ENCODE data around the gene ITPKA. TPM values are rescaled to one million over a fixed set of nuclear protein-coding genes. Genes with fewer than 3 reads are reported as not detected.
A peak's percentile ranks its signal among the peaks of the same experiment; 100 is the strongest.

Gene ITPKA
- total RNA-seq, 4 donors from 2014 or later = not detected

DNA sequence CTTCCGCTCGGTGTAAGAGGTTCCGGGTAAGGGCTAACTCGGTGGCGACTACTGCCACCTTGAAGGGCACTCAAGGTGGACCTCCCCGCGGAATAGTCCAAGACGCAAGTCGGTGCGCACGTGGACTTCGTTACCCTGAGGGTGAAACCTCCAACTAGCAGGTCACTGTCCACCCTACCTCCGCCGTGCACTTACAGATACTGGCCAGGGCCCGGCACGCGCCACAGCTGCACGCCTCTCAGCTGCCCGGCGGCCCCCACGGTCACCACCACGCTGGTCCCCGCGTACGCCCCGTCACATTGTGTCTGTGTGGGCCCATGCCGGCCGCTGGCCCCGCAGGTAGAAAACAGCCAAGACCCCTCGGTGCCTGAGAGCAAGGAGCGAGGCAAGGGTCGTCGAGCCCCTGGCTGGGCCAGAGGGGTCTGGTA lies 18.9 kb downstream of the ITPKA start:
- TF ChIP-seq, protein P1, sequence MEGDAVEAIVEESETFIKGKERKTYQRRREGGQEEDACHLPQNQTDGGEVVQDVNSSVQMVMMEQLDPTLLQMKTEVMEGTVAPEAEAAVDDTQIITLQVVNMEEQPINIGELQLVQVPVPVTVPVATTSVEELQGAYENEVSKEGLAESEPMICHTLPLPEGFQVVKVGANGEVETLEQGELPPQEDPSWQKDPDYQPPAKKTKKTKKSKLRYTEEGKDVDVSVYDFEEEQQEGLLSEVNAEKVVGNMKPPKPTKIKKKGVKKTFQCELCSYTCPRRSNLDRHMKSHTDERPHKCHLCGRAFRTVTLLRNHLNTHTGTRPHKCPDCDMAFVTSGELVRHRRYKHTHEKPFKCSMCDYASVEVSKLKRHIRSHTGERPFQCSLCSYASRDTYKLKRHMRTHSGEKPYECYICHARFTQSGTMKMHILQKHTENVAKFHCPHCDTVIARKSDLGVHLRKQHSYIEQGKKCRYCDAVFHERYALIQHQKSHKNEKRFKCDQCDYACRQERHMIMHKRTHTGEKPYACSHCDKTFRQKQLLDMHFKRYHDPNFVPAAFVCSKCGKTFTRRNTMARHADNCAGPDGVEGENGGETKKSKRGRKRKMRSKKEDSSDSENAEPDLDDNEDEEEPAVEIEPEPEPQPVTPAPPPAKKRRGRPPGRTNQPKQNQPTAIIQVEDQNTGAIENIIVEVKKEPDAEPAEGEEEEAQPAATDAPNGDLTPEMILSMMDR (IDR thresholded peaks at IDR 0.05) = no peak
- Histone ChIP-seq H3K36me3 (peaks cover 0 to 28% (median 0%) of the 10 kb centered on the region in 3 donors), H3K27ac (no peak overlapping the region), H3K9me3 (no peaks in the 10 kb centered on the region), H3K4me1 (peaks cover 0 to 30% (median 26%) of the 10 kb centered on the region in 4 donors), H3K4me3 (peak overlapping the region in 2 of 4 donors; percentile 32 to 42), H3K27me3 (peaks cover 0 to 52% of the 10 kb centered on the region in 2 donors)
- no peak for DNase-seq (ENCODE audit: low spot score in 2 of 2)
- WGBS, 2 donors = 5 to 8% methylated on average over 12 to 27 of the region's 33 CpGs

DNA sequence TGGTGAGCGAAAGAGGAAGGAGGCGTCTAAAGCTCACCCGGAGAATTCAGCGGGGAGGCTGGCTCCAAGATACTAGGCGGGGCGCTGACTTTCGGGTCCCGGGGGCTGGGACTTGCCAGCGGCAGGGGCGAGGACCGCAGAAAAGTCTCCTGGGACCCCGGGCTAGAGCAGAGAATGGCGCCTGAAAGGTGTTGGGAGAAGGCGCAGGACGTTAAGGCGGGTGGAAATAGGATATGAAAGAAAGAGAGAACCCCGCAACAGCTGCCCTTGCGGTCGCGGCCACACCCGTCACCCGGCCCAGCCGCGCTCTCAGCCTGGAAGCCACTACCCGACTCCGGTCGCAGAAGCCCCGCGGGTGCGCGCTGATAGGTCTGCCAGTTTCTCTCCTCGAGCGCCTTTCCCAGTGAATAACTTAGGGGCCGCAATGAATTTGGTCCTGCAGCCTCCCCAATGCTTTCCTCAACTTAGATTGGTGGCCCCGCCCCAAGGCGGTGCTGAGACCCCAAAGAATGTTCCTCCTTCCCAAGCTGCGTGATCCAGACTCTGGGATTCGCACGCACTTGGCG lies 19.3 kb downstream of the ITPKA start:
- peak overlapping the region in 3 of 4 donors; percentile 5 to 42 (median 32) for H3K4me3 ChIP-seq

DNA sequence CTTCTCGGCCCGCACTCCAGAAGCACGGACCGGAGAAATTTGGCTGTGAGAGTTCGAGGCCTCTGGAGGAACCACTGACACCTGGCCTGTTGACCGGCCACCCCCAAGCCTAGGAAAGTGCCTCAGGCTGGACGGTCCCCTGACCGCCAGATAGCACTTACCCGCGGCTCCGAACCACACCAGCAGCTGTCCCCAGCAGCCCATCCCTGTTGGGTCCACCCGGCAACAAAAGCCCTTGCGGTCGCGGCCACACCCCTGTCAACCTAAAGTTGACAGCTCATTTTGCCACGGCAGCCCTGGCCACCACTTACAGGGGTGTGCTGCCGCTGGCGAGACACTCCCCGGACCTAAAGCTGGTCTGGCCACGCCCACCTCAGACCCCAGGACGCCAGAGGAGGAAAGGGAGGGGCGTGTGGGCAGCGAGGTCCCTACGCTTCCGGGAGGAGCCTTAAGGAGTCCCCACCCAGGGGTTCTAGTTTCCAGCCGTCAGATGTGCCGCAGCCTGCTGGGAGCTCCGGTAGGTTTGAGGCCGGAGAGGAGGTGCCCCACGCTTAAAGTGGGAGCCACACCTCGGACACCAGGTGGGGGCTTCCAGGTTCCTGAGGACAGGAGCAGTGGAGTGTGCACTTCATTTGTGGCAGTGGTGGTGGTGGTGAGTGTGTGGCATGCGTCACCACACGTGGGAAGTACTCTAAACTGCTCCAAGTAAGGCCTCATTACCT lies 20.0 kb downstream of the ITPKA start, which contains the start of gene LTK:
LTK (minus strand) TSS at position 322 of the 722 bp plus-strand sequence; CDS start at position 204, 118 bp downstream.
- WGBS, 2 donors = 5 to 8% methylated on average over 23 to 26 of the region's 33 CpGs
- Histone ChIP-seq H3K27ac (no peak within 1 kb of the TSS), H3K4me1 (peaks cover 0 to 30% (median 26%) of the 10 kb centered on the region in 4 donors), H3K4me3 (peak within 1 kb of the TSS in 3 of 4 donors; percentile 5 to 42 (median 32)), H3K27me3 (peaks cover 0 to 44% of the 10 kb centered on the region in 2 donors), H3K9me3 (no peaks in the 10 kb centered on the region), H3K36me3 (peaks cover 0 to 39% (median 0%) of the 10 kb centered on the region in 3 donors)
- TF ChIP-seq EP300 (IDR thresholded peaks at IDR 0.05) = no peak
- TF ChIP-seq, protein P1 (IDR thresholded peaks at IDR 0.05) = no peak
- TF ChIP-seq POLR2A (IDR thresholded peaks at IDR 0.05) = no peak
- DNase-seq (ENCODE audit: low spot score in 2 of 2) = no peak

More for the DNA sequence above, 19.3 kb downstream of the ITPKA start:
- no peaks in the 10 kb centered on the region for H3K9me3 ChIP-seq
- H3K36me3 ChIP-seq = peaks cover 0 to 33% (median 0%) of the 10 kb centered on the region in 3 donors
- WGBS, 2 donors = 1 to 2% methylated on average over 39 of the region's 40 CpGs
- TF ChIP-seq POLR2A (IDR thresholded peaks at IDR 0.05) = no peak
- TF ChIP-seq, protein P1 (IDR thresholded peaks at IDR 0.05) = no peak
- TF ChIP-seq EP300 (IDR thresholded peaks at IDR 0.05) = no peak
- H3K27me3 ChIP-seq = peaks cover 0 to 51% of the 10 kb centered on the region in 2 donors
- H3K27ac ChIP-seq = no peak overlapping the region
- no peak for DNase-seq (ENCODE audit: low spot score in 2 of 2)
- H3K4me1 ChIP-seq = peaks cover 0 to 30% (median 26%) of the 10 kb centered on the region in 4 donors

DNA sequence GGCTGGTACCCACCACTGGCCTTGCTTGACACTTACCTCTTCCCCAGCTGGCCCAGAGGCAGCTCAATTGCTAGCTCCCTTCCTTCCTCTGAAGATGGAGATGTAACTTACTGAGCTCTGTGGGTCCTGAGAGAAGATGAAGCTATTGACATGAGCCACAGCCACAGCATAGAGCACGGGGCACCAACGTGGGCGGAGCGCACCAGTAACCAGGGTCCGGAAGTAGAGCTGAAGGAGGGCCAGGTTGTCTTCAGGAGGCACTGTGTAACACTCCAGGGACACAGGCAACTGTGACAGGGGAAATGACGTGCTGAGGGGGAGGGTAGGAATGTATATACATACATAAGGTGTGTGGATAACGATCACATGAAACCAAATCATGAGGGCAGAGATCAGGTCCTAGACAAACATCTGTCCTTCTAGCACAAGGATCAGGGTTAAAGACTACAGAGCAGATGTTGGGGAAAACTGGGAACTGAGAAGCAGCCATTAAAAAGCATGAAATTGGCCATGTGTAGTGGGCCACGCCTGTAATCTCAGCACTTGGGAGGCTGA lies 24.3 kb downstream of the ITPKA start:
- no peak for DNase-seq (ENCODE audit: low spot score in 2 of 2)
- H3K36me3 ChIP-seq = peaks cover 0 to 77% (median 0%) of the 10 kb centered on the region in 3 donors
- WGBS, 2 donors = 89 to 94% methylated on average over 8 of the region's 8 CpGs
- H3K4me1 ChIP-seq = peaks cover 0 to 12% (median 10%) of the 10 kb centered on the region in 4 donors
- H3K9me3 ChIP-seq = no peaks in the 10 kb centered on the region
- no peak overlapping the region for H3K27ac ChIP-seq
- H3K27me3 ChIP-seq = peaks cover 0 to 10% of the 10 kb centered on the region in 2 donors
- no peak overlapping the region for H3K4me3 ChIP-seq
- TF ChIP-seq, protein P1 (IDR thresholded peaks at IDR 0.05) = no peak
- TF ChIP-seq POLR2A (IDR thresholded peaks at IDR 0.05) = no peak
- TF ChIP-seq EP300 (IDR thresholded peaks at IDR 0.05) = no peak

All from tibial nerve (tissue), 4 donors.